Measurements from ENCODE around the gene FANCC. TPM values are rescaled to one million over a fixed set of nuclear protein-coding genes. Genes with fewer than 3 reads are reported as not detected.
A peak's percentile ranks its signal among the peaks of the same experiment; 100 is the strongest.

The FANCC gene
- total RNA-seq, 1 donor = 5.4 TPM

DNA sequence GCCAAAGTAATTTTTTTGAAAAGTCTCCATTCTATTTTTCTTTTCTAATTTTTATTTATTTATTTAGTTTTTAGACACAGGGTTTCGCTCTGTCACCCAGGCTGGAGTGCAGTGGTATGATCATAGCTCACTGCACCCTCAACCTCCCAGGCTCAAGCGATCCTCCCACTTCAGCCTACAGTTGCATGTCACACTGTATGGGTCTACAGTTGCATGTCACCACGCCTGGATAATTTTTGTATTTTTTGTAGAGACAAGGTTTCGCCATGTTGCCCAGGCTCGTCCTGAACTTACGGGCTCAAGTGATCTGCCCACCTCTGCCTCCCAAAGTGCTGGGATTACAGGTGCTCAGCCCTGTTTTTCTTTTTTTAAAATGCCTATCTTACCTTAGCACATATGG lies 10.7 kb downstream of the FANCC start:
- Histone ChIP-seq H3K79me2 (ENCODE audit: insufficient read depth, low read length) (no peaks in the 10 kb centered on the region), H2AFZ (ENCODE audit: low read length) (no peak overlapping the region), H3K4me2 (ENCODE audit: insufficient read depth, low read length) (no peak overlapping the region), H3K4me3 (ENCODE audit: insufficient read depth, low read length) (no peak overlapping the region), H3K27me3 (ENCODE audit: insufficient read depth, low read length) (no peaks in the 10 kb centered on the region), H3K9me3 (ENCODE audit: low read depth, low read length) (no peaks in the 10 kb centered on the region), H3K27ac (ENCODE audit: low read depth, low read length) (no peak overlapping the region), H3K4me1 (ENCODE audit: insufficient read depth, low read length) (peaks cover 5% of the 10 kb centered on the region), H4K20me1 (ENCODE audit: insufficient read depth, low read length) (no peaks in the 10 kb centered on the region), H3K36me3 (ENCODE audit: insufficient read depth, low read length) (no peaks in the 10 kb centered on the region)
- TF ChIP-seq, protein P1, sequence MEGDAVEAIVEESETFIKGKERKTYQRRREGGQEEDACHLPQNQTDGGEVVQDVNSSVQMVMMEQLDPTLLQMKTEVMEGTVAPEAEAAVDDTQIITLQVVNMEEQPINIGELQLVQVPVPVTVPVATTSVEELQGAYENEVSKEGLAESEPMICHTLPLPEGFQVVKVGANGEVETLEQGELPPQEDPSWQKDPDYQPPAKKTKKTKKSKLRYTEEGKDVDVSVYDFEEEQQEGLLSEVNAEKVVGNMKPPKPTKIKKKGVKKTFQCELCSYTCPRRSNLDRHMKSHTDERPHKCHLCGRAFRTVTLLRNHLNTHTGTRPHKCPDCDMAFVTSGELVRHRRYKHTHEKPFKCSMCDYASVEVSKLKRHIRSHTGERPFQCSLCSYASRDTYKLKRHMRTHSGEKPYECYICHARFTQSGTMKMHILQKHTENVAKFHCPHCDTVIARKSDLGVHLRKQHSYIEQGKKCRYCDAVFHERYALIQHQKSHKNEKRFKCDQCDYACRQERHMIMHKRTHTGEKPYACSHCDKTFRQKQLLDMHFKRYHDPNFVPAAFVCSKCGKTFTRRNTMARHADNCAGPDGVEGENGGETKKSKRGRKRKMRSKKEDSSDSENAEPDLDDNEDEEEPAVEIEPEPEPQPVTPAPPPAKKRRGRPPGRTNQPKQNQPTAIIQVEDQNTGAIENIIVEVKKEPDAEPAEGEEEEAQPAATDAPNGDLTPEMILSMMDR (IDR thresholded peaks at IDR 0.05; ENCODE audit: extremely low read depth, low read depth, low read length) = no peak
- DNase-seq (ENCODE audit: insufficient read length, low spot score, missing footprints) = no peak

DNA sequence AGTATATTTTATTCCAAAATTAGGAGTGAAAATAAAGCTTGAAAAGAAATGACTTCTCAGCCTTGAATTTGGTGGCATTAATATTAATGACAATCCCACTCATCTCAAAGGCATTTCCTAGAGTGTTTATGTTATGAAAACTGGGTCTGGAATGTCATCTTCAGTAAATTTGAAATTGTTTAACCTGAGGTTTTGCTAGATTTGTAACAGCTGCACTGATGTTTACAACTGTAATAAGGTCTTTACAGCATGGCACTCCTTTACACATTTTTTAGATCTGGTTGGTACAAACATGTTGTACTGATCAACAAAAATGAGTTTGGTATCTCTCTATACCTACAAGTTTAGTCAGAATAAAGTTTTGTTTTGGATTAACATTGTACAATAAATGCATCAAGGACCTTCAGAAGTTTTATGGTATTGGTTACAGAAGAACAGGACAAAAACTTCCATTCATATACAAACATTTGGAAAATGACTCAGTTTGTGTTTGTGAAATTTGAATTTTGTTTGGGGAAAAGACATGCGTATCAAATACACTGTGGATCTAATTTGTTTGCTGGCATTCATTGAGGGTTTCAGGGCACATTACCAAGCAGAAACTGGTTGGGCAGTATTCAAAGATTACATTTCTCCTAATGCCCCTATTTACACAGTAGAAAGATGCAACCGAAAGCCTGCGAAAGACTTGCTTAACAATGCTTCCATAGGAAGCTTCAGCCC lies 11.6 kb downstream of the FANCC start:
- Histone ChIP-seq H3K4me3 (ENCODE audit: insufficient read depth, low read length) (no peak overlapping the region), H3K27ac (ENCODE audit: low read depth, low read length) (no peak overlapping the region)
- no peak for DNase-seq (ENCODE audit: insufficient read length, low spot score, missing footprints)

DNA sequence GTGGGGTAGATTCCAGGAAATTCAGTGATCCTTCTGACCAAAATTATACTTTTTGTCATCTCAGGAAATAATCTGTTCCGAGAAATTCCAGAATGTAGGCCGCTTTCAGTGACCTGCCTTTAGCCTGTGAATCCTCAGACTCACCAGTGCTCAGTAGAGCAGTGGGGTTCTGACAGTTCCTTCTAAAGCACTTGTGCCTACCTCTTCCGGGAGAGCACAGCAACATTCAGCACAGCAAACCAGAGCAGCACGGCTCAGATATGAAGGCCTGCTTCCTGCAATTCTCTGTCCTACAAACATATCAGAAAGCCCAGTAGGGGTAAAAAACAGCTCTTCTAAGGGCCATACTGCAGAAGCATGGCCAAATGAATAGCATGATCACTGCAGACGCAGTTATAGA lies 15.0 kb downstream of the FANCC start:
- H3K4me3 ChIP-seq (ENCODE audit: insufficient read depth, low read length) = no peak overlapping the region
- TF ChIP-seq, protein P1 (IDR thresholded peaks at IDR 0.05; ENCODE audit: extremely low read depth, low read depth, low read length) = no peak
- H3K27me3 ChIP-seq (ENCODE audit: insufficient read depth, low read length) = no peaks in the 10 kb centered on the region
- no peak overlapping the region for H3K4me2 ChIP-seq (ENCODE audit: insufficient read depth, low read length)
- H3K36me3 ChIP-seq (ENCODE audit: insufficient read depth, low read length) = no peaks in the 10 kb centered on the region
- no peaks in the 10 kb centered on the region for H4K20me1 ChIP-seq (ENCODE audit: insufficient read depth, low read length)
- no peaks in the 10 kb centered on the region for H3K9me3 ChIP-seq (ENCODE audit: low read depth, low read length)
- H3K27ac ChIP-seq (ENCODE audit: low read depth, low read length) = no peak overlapping the region
- peaks cover 7% of the 10 kb centered on the region for H3K4me1 ChIP-seq (ENCODE audit: insufficient read depth, low read length)
- H2AFZ ChIP-seq (ENCODE audit: low read length) = peak overlapping the region; percentile 31
- no peak for DNase-seq (ENCODE audit: insufficient read length, low spot score, missing footprints)
- no peaks in the 10 kb centered on the region for H3K79me2 ChIP-seq (ENCODE audit: insufficient read depth, low read length)

More for the DNA sequence above, 11.6 kb downstream of the FANCC start:
- no peaks in the 10 kb centered on the region for H3K36me3 ChIP-seq (ENCODE audit: insufficient read depth, low read length)
- no peaks in the 10 kb centered on the region for H3K9me3 ChIP-seq (ENCODE audit: low read depth, low read length)
- no peaks in the 10 kb centered on the region for H3K27me3 ChIP-seq (ENCODE audit: insufficient read depth, low read length)
- TF ChIP-seq, protein P1 (IDR thresholded peaks at IDR 0.05; ENCODE audit: extremely low read depth, low read depth, low read length) = no peak
- no peak overlapping the region for H3K4me2 ChIP-seq (ENCODE audit: insufficient read depth, low read length)
- no peak overlapping the region for H2AFZ ChIP-seq (ENCODE audit: low read length)
- no peaks in the 10 kb centered on the region for H3K79me2 ChIP-seq (ENCODE audit: insufficient read depth, low read length)
- peaks cover 5% of the 10 kb centered on the region for H3K4me1 ChIP-seq (ENCODE audit: insufficient read depth, low read length)
- no peaks in the 10 kb centered on the region for H4K20me1 ChIP-seq (ENCODE audit: insufficient read depth, low read length)

DNA sequence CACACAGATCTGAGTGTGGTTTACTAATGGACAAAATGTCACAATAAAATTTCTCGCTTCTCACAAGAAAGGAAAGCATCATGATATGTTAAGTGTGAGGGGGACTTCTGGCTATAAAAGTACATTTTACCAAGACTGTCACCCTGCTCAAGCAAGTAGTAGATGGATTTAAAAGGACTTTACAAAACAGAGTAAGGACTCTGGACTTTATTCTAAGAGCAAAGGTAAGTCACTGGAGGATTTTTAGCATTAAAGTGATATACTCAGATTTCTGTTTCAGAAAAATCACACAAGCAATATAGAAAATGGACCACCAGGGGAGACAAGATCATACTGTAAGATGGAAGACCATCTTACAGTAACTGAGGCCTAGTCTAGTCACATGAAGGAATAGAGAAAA lies 19.7 kb downstream of the FANCC start:
- Histone ChIP-seq H3K27ac (ENCODE audit: low read depth, low read length) (no peak overlapping the region), H3K27me3 (ENCODE audit: insufficient read depth, low read length) (no peaks in the 10 kb centered on the region), H3K9me3 (ENCODE audit: low read depth, low read length) (no peaks in the 10 kb centered on the region), H3K4me2 (ENCODE audit: insufficient read depth, low read length) (no peak overlapping the region), H3K36me3 (ENCODE audit: insufficient read depth, low read length) (no peaks in the 10 kb centered on the region), H3K79me2 (ENCODE audit: insufficient read depth, low read length) (no peaks in the 10 kb centered on the region), H3K4me1 (ENCODE audit: insufficient read depth, low read length) (peaks cover 10% of the 10 kb centered on the region), H3K4me3 (ENCODE audit: insufficient read depth, low read length) (no peak overlapping the region), H2AFZ (ENCODE audit: low read length) (no peak overlapping the region), H4K20me1 (ENCODE audit: insufficient read depth, low read length) (no peaks in the 10 kb centered on the region)
- DNase-seq (ENCODE audit: insufficient read length, low spot score, missing footprints) = no peak
- TF ChIP-seq, protein P1 (IDR thresholded peaks at IDR 0.05; ENCODE audit: extremely low read depth, low read depth, low read length) = no peak

Measured in osteoblast (primary cell).